Omental fat pad (tissue), 4 donors: ENCODE results near the gene GPX8. TPM values are rescaled to one million over a fixed set of nuclear protein-coding genes. Genes with fewer than 3 reads are reported as not detected.

Source experiments
- ATAC-seq: fragments of 150-250 bp; one replicate; pipeline ENCODE4 v1.9.1; 2016; ENCODE audit warnings: mild to moderate bottlenecking, moderate library complexity; ENCODE audit not compliant: low FRiP score
- DNase-seq: peaks from one replicate; pipeline ENCODE4 v3.0.0-alpha.2; 2019; ENCODE audit warnings: low spot score
- total RNA-seq, 4 donors: library from RNA; depleted of rRNA; stranded (reverse); fragments of >200 nt; gene quantifications; one replicate each; pipeline ENCODE4 v1.1.0, GENCODE V29; 2016
- TF ChIP-seq, protein P1 (sequence below), 3 donors: fragments of 450-650 bp; IDR thresholded peaks; one replicate each; pipeline ENCODE4 v1.5.1; 2016 to 2017; ENCODE audit warnings: antibody characterized with exemption in 3 of 3, mild to moderate bottlenecking in 3 of 3, moderate library complexity in 2 of 3

The GPX8 gene
- total RNA-seq, 4 donors from 2014 or later: 9.5 to 30.9 (median 17.7) TPM

DNA sequence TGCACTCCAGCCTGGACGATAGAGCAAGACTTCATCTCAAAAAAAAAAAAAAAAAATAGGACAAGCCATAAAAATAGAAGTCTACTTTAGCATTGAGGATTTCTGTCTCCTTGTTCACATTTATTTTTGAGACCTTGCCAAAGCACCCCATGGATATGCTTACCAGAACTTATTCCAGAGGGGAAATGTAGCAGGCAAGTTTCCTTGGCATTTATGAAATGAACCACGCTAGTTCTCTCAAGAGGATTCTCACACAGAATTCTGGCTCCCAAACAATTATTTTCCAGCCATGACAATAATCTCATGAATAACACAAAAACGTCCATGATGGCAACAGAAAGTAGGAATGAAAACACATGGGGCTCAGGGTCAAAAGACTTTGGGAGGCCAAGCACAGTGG, 23.4 kb upstream of the GPX8 start:
- TF ChIP-seq, protein P1, sequence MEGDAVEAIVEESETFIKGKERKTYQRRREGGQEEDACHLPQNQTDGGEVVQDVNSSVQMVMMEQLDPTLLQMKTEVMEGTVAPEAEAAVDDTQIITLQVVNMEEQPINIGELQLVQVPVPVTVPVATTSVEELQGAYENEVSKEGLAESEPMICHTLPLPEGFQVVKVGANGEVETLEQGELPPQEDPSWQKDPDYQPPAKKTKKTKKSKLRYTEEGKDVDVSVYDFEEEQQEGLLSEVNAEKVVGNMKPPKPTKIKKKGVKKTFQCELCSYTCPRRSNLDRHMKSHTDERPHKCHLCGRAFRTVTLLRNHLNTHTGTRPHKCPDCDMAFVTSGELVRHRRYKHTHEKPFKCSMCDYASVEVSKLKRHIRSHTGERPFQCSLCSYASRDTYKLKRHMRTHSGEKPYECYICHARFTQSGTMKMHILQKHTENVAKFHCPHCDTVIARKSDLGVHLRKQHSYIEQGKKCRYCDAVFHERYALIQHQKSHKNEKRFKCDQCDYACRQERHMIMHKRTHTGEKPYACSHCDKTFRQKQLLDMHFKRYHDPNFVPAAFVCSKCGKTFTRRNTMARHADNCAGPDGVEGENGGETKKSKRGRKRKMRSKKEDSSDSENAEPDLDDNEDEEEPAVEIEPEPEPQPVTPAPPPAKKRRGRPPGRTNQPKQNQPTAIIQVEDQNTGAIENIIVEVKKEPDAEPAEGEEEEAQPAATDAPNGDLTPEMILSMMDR (IDR thresholded peaks at IDR 0.05): no peak
- no peak for DNase-seq
- ATAC-seq: no peak

DNA sequence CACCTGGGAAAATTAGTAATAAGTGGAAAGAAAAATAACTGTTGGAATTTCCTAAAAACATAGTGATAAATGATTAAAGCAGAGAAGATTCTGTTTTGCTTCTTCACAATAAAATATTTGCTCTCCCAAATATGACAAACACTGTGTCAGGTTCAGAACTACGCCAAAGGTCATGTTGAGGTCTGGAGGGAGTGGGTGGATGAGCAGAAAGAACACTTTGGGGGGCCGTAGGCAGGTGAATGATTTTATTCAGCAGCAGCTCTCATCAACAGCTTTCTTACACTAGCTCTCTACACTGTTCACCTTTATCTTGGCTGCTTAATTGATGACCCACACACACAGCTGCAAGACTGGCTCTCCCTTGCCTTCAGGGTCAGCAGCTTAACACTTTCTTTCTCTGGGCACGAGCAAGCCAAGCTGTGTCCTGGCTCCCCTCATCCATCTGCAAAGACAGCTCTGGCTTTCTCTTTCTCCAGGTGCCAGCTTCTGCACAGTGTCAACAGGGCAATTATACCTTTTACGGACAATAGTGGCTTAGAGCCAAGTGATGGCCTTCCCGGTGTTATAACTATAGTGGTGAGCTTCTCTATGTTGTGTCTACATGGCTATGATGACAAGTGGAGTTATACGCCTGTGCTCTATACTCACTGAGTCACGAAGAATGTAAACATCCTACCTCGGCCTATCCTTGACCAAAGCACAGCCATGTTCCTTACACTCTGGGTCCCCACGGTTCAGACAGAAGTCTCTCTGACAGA, 18.9 kb upstream of the GPX8 start:
- ATAC-seq (no peak), DNase-seq (no peak)
- TF ChIP-seq, protein P1 (IDR thresholded peaks at IDR 0.05): no peak

DNA sequence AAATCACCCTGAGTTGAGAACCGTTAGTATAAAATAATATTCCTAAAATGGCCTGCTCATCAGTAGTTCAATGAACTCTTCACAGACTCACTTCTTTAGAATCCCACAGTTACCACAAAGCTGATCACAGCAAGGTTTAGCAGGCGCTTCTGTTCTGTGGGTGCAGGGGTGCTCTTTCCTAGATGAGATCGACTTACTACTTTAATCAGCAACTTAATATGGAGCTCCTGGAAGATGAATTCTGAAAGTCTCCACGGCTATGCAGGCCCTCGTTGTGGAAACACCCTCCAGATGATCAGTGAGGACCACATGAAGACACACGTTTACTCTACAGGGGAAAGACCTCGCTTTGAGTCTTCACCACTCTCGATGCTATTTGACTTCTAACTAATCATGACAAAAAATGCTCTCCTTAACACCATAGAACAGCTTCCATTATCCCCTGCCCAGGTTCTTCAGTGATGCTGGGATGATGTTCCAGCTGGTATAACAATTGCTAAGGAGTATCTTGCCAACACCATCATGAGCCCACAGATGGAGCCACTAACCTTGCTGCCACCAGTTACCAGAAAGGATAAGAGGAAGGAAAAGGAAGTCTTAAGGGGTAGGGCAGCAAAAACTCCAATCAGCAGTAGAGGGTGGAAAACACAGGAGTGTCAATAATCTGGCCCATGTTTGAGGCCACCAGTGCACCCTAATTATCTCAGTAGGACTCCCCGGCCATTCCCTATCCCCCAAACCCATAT, 17.9 kb upstream of the GPX8 start:
- TF ChIP-seq, protein P1 (IDR thresholded peaks at IDR 0.05): no peak
- DNase-seq (no peak), ATAC-seq (no peak)

DNA sequence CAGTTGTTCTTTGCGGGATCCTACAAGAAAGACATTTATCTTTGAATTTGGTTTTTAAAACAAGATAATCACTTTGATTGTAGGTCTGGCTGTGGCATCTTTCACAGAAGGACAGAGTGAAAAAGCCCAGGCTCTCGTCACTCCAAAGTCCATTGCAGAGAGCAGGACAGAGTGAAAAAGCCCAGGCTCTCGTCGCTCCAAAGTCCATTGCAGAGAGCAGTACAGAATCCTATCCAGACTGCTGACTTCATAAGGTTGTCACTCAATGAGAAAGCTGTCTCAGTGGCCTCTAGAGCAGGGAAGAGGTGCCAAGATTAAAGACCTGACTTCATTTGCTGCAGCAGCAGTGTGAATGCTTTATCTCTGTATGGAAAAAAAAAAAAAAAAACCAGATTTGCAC, 16.3 kb upstream of the GPX8 start:
- TF ChIP-seq, protein P1 (IDR thresholded peaks at IDR 0.05): no peak
- ATAC-seq (no peak), DNase-seq (no peak)

DNA sequence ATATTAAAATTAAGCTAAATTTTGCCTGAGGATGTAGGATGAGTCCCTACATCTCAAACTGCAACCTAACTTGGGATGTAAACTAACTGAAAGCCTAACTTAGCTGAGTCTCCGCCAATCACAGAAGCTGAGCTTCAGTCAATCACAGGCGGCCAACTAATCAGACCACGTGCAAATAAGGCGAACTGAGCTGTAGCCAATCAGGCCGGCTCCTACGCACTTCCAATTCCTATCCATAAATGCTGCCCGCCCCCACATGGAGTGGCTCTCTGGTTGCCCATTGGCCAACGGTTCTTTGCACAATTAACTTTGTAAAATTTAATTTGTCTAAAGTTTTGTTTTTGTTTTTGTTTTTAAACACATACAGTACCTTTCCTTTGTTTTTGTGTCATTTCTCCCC, 13.9 kb upstream of the GPX8 start:
- TF ChIP-seq, protein P1 (IDR thresholded peaks at IDR 0.05): no peak
- DNase-seq (no peak), ATAC-seq (no peak)

DNA sequence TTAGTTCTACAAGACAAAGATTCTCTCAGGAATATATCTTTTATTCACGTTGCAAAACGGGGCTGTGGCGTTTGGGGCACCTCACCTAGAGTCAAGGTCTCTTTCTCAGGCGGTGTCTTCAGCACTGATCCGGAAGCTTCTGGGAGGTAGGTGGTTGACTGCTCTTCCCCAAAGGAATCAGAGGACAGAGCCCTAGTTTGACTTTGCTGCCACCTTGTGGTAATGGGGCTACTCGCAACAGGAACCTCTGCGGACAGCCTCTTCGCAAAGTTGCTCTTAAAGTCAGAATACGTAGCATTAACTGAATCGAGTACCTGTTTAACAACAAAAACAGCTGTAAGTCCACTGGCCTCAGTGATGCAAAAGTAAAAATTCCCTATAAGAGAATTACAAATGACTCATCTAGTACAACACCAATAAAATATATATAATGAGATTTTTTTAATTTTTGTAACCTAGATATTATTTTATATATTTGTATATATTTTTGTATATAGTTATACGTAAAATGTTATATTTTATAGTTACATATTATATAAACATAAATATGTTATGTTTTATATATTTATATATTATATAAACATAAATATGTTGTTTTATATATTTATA, 13.3 kb upstream of the GPX8 start:
- peak; percentile 51 for DNase-seq
- TF ChIP-seq, protein P1 (IDR thresholded peaks at IDR 0.05): peak in 1 of 3 donors; percentile 54
- ATAC-seq: peak; percentile 87
